Umbilical cord (tissue), 2 donors: ENCODE data around the gene MANF. TPM values are rescaled to one million over a fixed set of nuclear protein-coding genes. Genes with fewer than 3 reads are reported as not detected.

ENCODE experiments used
- DNase-seq: peaks from one replicate; pipeline ENCODE4 v3.0.0-alpha.2; 2015; ENCODE audit warnings: low spot score
- total RNA-seq: library from RNA; depleted of rRNA; stranded (reverse); fragments of >200 nt; gene quantifications from one replicate; pipeline ENCODE4 v1.2.3, GENCODE V29; 2014; ENCODE audit warnings: low replicate concordance; ENCODE audit not compliant: insufficient read depth

The MANF gene
- total RNA-seq, 1 donor from 2014 or later, result 64.5 TPM

- peak; percentile 19 for DNase-seq
These were observed 4.5 kb downstream of the MANF start for GRCh38 chr3:51389423-51390183.

- no peak for DNase-seq
These were observed 5.4 kb downstream of the MANF start for GRCh38 chr3:51390246-51391074.

- peak; percentile 97 for DNase-seq
These were observed 6.0 kb downstream of the MANF start, which contains the start of gene RBM15B for GRCh38 chr3:51391075-51391565. TSS of gene RBM15B (plus strand) at chr3:51391285. CDS start at chr3:51391400, 115 bp downstream.

GRCh38 chr3:51391566-51392354 is 6.7 kb downstream of the MANF start:
- DNase-seq, result peak; percentile 22

GRCh38 chr3:51392355-51393133 is 7.5 kb downstream of the MANF start:
- DNase-seq, result no peak

GRCh38 chr3:51393134-51393495 is 8.0 kb downstream of the MANF start:
- DNase-seq, result no peak

GRCh38 chr3:51393564-51393963 is 8.5 kb downstream of the MANF start:
- DNase-seq, result no peak

- DNase-seq, result no peak
These were observed 9.4 kb downstream of the MANF start for GRCh38 chr3:51394541-51394940.

- no peak for DNase-seq
These were observed 10.6 kb downstream of the MANF start for GRCh38 chr3:51395493-51396213.

GRCh38 chr3:51396401-51396800 is 11.3 kb downstream of the MANF start:
- no peak for DNase-seq

GRCh38 chr3:51397392-51397791 is 12.3 kb downstream of the MANF start:
- DNase-seq, result no peak

- DNase-seq, result no peak
These were observed 13.7 kb downstream of the MANF start for GRCh38 chr3:51398595-51399310.

GRCh38 chr3:51400166-51400565 is 15.1 kb downstream of the MANF start:
- no peak for DNase-seq

- DNase-seq, result peak; percentile 12
These were observed 16.6 kb downstream of the MANF start for GRCh38 chr3:51401735-51402134.

- DNase-seq, result no peak
These were observed 18.6 kb downstream of the MANF start for GRCh38 chr3:51403675-51404074.

- DNase-seq, result no peak
These were observed 22.9 kb downstream of the MANF start for GRCh38 chr3:51408021-51408420.

GRCh38 chr3:51408813-51409212 is 23.7 kb downstream of the MANF start:
- DNase-seq, result no peak

GRCh38 chr3:51422211-51422610 is 37.1 kb downstream of the MANF start:
- DNase-seq, result no peak

GRCh38 chr3:51426921-51427320 is 41.8 kb downstream of the MANF start:
- DNase-seq, result no peak

GRCh38 chr3:51429138-51429537 is 44.0 kb downstream of the MANF start:
- DNase-seq, result no peak
